Stimulated activated CD8-positive, alpha-beta memory T cell treated with anti-CD3 and anti-CD28 coated beads, Interleukin-2, amount 100 ng/mL, for 48 hours (primary cell): ENCODE results near the gene DYRK4.
A peak's percentile ranks its signal among the peaks of the same experiment; 100 is the strongest.

Source experiments
- DNase-seq, 2 donors: peaks; one replicate each; pipeline ENCODE4 v3.0.0-alpha.2; 2020; ENCODE audit warnings: low read depth in 2 of 2

Gene DYRK4

GRCh38 chr12:4564818-4565217 lies 2.8 kb downstream of the DYRK4 start:
- no peak for DNase-seq

- no peak for DNase-seq
These were observed 4.5 kb downstream of the DYRK4 start for GRCh38 chr12:4566474-4566873.

DNA sequence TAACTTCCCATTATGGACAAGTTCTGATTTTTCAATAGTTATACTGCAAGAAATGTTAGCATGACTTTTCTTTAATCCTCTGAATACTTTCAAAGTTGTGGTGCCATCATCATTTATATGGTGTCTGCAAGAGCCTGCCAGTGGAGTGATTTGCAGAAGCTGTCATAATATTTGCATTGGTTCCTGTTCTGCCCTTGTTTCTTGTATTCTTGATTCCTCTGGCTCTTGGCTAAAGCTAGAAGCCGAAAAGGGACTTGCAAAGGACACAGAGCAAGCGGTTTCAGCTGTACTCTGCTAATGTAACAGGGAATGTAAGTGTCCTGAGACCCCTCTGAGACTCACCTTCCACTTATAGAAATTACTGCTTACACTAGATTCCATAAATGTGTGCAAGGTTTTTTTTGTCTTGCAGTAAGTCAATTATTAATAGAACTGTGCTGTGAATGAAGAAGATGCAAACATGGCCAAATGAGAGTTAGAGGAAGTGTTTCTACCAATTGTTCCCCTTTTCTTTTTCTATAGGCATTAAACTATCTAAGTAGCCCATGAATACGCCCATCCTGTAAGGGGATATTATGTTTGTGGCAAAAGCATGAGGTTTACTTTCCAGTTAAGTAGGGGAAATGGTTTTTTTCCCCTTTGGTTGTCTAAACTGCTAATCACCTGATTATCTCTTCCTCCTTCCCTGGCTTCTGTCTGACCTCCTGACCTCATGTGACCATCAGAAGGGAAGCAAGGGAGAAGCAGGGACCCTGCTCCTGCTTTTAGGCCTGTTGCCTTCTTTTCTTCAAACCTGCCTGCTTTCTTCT lies 5.3 kb downstream of the DYRK4 start:
- DNase-seq: no peak

GRCh38 chr12:4569261-4569660 lies 7.3 kb downstream of the DYRK4 start:
- no peak for DNase-seq

- DNase-seq: no peak
These were observed 10.7 kb downstream of the DYRK4 start for GRCh38 chr12:4572680-4573079.

GRCh38 chr12:4579305-4580102 lies 17.5 kb downstream of the DYRK4 start:
- DNase-seq: no peak

DNA sequence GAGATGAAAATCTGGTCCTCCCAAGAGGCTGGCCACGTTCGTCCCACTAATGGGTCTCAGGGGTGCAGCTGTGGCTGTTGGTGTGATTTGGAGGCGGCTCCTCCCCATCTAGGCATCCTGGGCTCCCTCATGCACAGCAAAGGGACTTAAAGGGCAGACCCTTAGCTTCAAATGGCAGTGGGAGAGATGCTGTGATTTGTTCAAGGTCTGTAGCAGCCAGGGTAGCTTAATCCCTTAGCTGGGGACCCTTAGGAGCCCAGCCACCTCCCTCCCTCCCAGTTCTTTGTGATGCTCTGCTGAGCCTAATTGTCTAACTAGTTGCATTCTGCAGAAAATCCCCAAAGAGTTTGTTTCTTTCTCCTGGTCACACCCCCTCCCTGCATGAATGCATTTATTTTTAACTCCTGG lies 18.3 kb downstream of the DYRK4 start:
- no peak for DNase-seq

DNA sequence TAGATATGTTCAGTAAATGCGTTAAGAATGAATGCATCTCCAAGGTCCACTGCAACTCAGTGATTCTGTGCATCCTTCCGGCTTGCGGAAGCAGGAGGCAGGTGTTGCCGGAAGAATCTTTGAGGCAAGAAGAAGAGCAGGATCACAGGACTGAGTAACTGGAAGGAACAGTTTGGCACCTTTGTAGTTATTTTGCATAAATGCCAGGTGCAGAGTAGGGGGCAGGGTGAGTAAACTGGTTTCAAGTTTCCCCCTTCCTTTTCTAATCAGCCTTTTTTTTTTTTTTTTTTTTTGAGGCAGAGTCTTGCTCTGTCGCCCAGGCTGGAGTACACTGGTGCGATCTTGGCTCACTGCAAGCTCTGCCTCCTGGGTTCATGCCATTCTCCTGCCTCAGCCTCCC lies 22.3 kb downstream of the DYRK4 start:
- no peak for DNase-seq

GRCh38 chr12:4584896-4585295 lies 22.9 kb downstream of the DYRK4 start:
- no peak for DNase-seq

DNA sequence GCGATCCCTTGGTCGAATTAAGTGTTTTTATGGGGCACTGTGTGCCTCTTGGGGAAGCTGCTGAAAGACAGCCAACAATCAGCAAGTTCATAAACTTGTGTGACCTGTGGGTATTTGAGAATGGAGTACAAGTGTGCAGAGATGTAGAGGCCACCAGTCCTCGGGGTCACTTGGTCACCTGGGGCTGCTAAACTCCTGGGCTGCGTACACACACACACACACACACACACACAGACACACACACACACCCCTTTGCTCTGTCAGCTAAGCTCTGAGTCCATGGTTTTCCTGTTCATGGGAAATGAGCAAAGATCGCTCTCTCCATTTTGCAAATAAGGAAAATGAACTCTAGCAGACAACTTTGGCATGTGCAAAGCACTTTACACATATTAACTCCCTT lies 24.5 kb downstream of the DYRK4 start:
- DNase-seq: no peak

DNA sequence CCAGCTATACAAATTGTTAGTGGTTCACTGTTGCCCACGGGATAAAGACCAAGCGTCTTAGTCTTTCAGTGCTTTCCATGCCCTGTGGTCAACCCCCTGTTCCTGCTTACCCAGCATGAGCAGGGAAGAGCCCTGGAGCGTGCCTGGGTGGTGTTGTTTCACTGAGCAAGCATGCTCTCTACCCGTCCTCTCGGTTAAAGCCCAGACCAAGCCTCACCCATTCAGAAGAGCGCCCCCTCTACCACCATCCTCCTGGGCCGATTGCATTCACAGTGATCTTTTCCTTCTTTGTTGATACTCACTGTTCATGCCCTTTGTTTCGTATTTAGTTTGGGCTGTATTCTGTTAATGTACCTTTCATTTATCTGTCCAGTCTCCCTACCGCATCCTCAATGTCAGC lies 25.1 kb downstream of the DYRK4 start:
- no peak for DNase-seq

- DNase-seq: no peak
These were observed 26.9 kb downstream of the DYRK4 start for GRCh38 chr12:4588916-4589315.

DNA sequence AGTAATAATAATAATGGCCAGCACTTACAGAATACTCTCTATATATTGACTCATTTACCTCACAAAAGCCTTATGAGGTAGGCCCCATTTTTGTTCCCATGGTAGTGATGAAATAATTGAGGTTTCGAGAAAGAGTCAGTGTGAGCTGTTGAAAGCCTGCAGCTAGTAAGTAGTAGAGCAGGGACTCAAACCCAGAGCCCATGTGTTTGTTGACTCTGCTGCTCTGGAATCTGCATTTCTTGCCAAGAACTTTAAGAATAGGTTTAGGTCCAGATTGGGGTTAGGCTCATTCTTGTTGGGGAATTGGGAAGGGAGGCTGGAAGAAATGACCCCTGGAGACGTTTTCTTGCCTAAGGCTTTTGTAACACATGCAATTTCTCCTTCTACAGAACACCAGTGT lies 27.9 kb downstream of the DYRK4 start:
- DNase-seq: no peak

GRCh38 chr12:4591180-4591687 lies 29.2 kb downstream of the DYRK4 start:
- no peak for DNase-seq

GRCh38 chr12:4595881-4596280 lies 33.9 kb downstream of the DYRK4 start:
- DNase-seq: no peak

- no peak for DNase-seq
These were observed 41.4 kb downstream of the DYRK4 start for GRCh38 chr12:4603421-4603820.

DNA sequence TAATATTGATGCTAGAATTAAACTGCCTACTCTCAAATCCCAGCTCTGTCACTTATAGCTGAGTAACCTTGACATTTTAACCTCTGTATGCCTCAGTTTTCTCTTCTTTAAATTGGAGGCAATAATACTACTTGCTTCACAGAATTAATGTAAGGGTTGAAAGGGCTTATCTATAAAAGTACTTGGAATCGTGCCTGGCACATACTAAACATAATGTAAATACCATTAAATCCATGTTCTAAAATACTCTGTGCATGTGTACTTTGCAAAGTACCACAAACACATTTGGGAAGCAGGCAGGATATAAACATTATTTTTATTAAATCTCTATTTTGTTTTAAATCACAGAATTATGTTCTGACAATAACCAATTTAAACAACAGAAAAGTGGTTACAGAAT lies 41.9 kb downstream of the DYRK4 start:
- no peak for DNase-seq

DNA sequence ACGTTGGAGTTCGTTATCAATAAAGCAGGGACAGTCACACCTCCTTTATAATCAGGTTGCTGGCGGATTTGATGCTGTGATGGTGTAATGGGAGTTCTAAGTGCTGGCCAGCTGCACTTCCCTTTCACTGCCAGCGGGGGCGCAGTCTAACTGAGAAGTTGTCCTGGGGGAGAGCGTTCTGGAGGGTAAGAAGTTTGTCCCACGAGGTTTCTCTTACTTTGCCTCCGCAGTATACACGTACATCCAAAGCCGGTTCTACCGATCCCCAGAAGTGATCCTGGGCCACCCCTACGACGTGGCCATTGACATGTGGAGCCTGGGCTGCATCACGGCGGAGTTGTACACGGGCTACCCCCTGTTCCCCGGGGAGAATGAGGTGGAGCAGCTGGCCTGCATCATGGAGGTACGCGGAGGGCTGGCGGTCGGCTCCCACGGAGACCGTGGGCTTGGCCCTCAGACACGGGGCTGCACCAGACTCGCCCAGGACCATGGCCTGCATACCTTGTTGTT lies 42.7 kb downstream of the DYRK4 start:
- DNase-seq: peak; percentile 54 to 63

- DNase-seq: no peak
These were observed 45.0 kb downstream of the DYRK4 start for GRCh38 chr12:4607056-4607455.

- no peak for DNase-seq
These were observed 47.1 kb downstream of the DYRK4 start for GRCh38 chr12:4609071-4609470.

DNA sequence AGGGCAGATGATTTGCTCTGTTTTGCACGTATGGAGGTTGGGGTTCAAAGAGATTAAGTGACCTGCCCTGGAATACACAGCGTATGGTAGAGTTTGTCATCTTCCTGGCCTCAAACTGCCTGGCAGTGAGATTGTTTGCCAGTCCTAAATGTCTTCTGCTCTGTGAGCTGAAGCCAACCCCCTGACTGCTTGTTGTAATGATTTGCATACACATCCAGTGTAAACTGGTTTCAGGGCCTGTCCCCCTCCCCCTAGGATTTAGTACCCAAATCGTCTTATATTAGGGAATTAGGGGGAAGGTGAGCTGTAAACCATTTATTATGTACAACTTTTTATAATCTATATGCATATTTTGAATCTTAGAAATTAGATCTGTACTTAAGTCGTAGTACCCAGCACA lies 48.5 kb downstream of the DYRK4 start:
- no peak for DNase-seq

DNA sequence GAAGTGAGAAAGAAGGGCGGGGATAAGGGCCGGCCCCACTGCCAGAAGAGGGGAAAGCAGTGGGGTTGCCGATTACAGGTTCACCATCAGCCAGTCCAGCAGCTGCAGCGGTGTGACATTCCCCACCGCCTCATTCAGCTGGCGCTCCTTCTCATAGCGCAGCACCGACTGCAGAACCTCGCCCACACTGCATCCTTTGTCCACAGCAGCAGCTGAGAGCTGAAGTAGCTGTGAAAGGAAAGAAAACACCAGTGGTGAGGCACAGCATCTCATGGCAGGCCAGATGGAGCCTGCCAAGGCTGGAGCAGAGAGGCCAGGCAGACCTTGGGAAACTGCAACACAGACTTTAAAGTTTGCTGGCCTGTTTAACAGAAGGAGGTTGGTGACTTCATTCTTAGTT lies 53.7 kb downstream of the DYRK4 start:
- no peak for DNase-seq

- no peak for DNase-seq
These were observed 59.5 kb downstream of the DYRK4 start for GRCh38 chr12:4621511-4621910.
